Peyer's patch (tissue), 4 donors: ENCODE results near the gene TTC4.

Experiments
- CTCF ChIP-seq, 6 experiments: fragments of 450-650 bp in 4 of 6; fragments of 200-600 bp in 2 of 6; sonication (generic) in 1 of 6; IDR thresholded peaks; one replicate each; pipeline ENCODE4 v1.5.1; 2017 to 2019; ENCODE audit warnings: antibody characterized with exemption in 6 of 6, mild to moderate bottlenecking in 3 of 6, moderate library complexity in 1 of 6
- POLR2A ChIP-seq, 2 donors: fragments of 450-650 bp; IDR thresholded peaks; one replicate each; pipeline ENCODE4 v1.5.1; 2017; ENCODE audit warnings: antibody characterized with exemption in 2 of 2, mild to moderate bottlenecking in 2 of 2, moderate library complexity in 2 of 2

GRCh38 chr1:54728027-54728426 is 12.4 kb downstream of the TTC4 start:
- TF ChIP-seq CTCF (IDR thresholded peaks at IDR 0.05) (no peak), POLR2A (IDR thresholded peaks at IDR 0.05) (no peak)
